Neural progenitor cell (in vitro differentiated cells): ENCODE measurements around the gene COPRS. TPM values are rescaled to one million over a fixed set of nuclear protein-coding genes. Genes with fewer than 3 reads are reported as not detected.

Source experiments
- DNase-seq: peaks from one replicate; pipeline ENCODE4 v3.0.0-alpha.2; 2016; ENCODE audit warnings: low spot score
- H2AFZ ChIP-seq: fragments of 200-600 bp; sonication (generic); replicated peaks from 2 replicates; pipeline ENCODE4 v1.6.1; 2016; ENCODE audit warnings: antibody characterized with exemption
- H3F3A ChIP-seq: fragments of 200-600 bp; sonication (generic); 2 replicates; pipeline ENCODE4 v1.6.1; 2016; ENCODE audit warnings: antibody characterized with exemption, low read depth
- H3K27ac ChIP-seq: fragments of 200-600 bp; sonication (generic); 2 replicates; pipeline ENCODE4 v1.5.1; 2016; ENCODE audit warnings: mild to moderate bottlenecking
- H3K27me3 ChIP-seq: fragments of 200-600 bp; sonication (generic); 2 replicates; pipeline ENCODE4 v1.6.1; 2016; ENCODE audit warnings: mild to moderate bottlenecking, moderate library complexity
- H3K36me3 ChIP-seq: fragments of 200-600 bp; sonication (generic); 2 replicates; pipeline ENCODE4 v1.5.1; 2016
- H3K4me1 ChIP-seq: fragments of 200-600 bp; sonication (generic); 2 replicates; pipeline ENCODE4 v1.6.1; 2016; ENCODE audit warnings: mixed run types
- H3K4me2 ChIP-seq: fragments of 200-600 bp; sonication (generic); 2 replicates; pipeline ENCODE4 v1.6.1; 2016
- H3K4me3 ChIP-seq: fragments of 200-600 bp; sonication (generic); 2 replicates; pipeline ENCODE4 v1.5.1; 2016
- H3K79me2 ChIP-seq: fragments of 200-600 bp; sonication (generic); 2 replicates; pipeline ENCODE4 v1.6.1; 2016; ENCODE audit warnings: low read depth
- H3K9ac ChIP-seq: fragments of 200-600 bp; sonication (generic); 2 replicates; pipeline ENCODE4 v1.6.1; 2016
- H3K9me3 ChIP-seq: fragments of 200-600 bp; sonication (generic); 2 replicates; pipeline ENCODE4 v1.5.1; 2016; ENCODE audit warnings: low read depth
- H4K20me1 ChIP-seq: fragments of 200-600 bp; sonication (generic); 2 replicates; pipeline ENCODE4 v1.6.1; 2016; ENCODE audit warnings: low read depth
- H3K27ac Mint-ChIP-seq: 3 replicates; pipeline ENCODE4 v1.8.0; 2021; ENCODE audit warnings: mixed read lengths
- H3K27me3 Mint-ChIP-seq: 2 replicates; pipeline ENCODE4 v1.8.0; 2022; ENCODE audit warnings: low read depth, mild to moderate bottlenecking, inconsistent platforms, moderate library complexity, mixed read lengths; ENCODE audit not compliant: insufficient read depth
- H3K36me3 Mint-ChIP-seq: 3 replicates; pipeline ENCODE4 v1.8.0; 2021; ENCODE audit warnings: mixed read lengths
- H3K4me1 Mint-ChIP-seq: 3 replicates; pipeline ENCODE4 v1.8.0; 2021; ENCODE audit warnings: mixed read lengths
- H3K4me3 Mint-ChIP-seq: 3 replicates; pipeline ENCODE4 v1.8.0; 2021; ENCODE audit warnings: mild to moderate bottlenecking, moderate library complexity, mixed read lengths
- H3K9me3 Mint-ChIP-seq: 3 replicates; pipeline ENCODE4 v1.8.0; 2020; ENCODE audit warnings: mixed read lengths
- EZH2 ChIP-seq: fragments of 200-600 bp; sonication (generic); IDR thresholded peaks from 2 replicates; pipeline ENCODE4 v1.6.1; 2017; ENCODE audit warnings: antibody characterized with exemption, mild to moderate bottlenecking, moderate library complexity
- EZH2phosphoT487 ChIP-seq: fragments of 200-600 bp; sonication (generic); IDR thresholded peaks from 2 replicates; pipeline ENCODE4 v1.6.1; 2017; ENCODE audit warnings: antibody characterized with exemption
- total RNA-seq: library from RNA; depleted of rRNA; stranded (reverse); fragments of >200 nt; gene quantifications from 2 replicates; pipeline ENCODE4 v1.2.3, GENCODE V29; 2015; ENCODE audit warnings: low replicate concordance
- TF ChIP-seq, protein P1 (sequence below): fragments of 200-600 bp; sonication (generic); IDR thresholded peaks from 2 replicates; pipeline ENCODE4 v1.5.1; 2017; ENCODE audit warnings: antibody characterized with exemption, mild to moderate bottlenecking

COPRS gene
- total RNA-seq, 1 donor from 2014 or later = 37.9 TPM

- Mint-ChIP-seq H3K27me3 (no peaks in the 10 kb centered on the region), H3K4me3 (peak overlapping the region; percentile 85), H3K27ac (peak overlapping the region; percentile 0), H3K4me1 (peaks cover 23% of the 10 kb centered on the region), H3K36me3 (peaks cover 8% of the 10 kb centered on the region), H3K9me3 (no peaks in the 10 kb centered on the region)
- no peak overlapping the region for H2AFZ ChIP-seq
- H3K9me3 ChIP-seq = no peaks in the 10 kb centered on the region
- no peak overlapping the region for H3K27ac ChIP-seq
- H3K9ac ChIP-seq = no peak overlapping the region
- peaks cover 6% of the 10 kb centered on the region for H3K79me2 ChIP-seq
- no peaks in the 10 kb centered on the region for H3K4me1 ChIP-seq
- peak overlapping the region; percentile 79 for H3K4me2 ChIP-seq
- H3K4me3 ChIP-seq = peak overlapping the region; percentile 69
- H3K36me3 ChIP-seq = no peaks in the 10 kb centered on the region
- peaks cover 6% of the 10 kb centered on the region for H3K27me3 ChIP-seq
- H3F3A ChIP-seq = peaks cover 25% of the 10 kb centered on the region
- no peak for TF ChIP-seq EZH2
- no peak for TF ChIP-seq EZH2phosphoT487
- TF ChIP-seq, protein P1, sequence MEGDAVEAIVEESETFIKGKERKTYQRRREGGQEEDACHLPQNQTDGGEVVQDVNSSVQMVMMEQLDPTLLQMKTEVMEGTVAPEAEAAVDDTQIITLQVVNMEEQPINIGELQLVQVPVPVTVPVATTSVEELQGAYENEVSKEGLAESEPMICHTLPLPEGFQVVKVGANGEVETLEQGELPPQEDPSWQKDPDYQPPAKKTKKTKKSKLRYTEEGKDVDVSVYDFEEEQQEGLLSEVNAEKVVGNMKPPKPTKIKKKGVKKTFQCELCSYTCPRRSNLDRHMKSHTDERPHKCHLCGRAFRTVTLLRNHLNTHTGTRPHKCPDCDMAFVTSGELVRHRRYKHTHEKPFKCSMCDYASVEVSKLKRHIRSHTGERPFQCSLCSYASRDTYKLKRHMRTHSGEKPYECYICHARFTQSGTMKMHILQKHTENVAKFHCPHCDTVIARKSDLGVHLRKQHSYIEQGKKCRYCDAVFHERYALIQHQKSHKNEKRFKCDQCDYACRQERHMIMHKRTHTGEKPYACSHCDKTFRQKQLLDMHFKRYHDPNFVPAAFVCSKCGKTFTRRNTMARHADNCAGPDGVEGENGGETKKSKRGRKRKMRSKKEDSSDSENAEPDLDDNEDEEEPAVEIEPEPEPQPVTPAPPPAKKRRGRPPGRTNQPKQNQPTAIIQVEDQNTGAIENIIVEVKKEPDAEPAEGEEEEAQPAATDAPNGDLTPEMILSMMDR = no peak
- peaks cover 23% of the 10 kb centered on the region for H4K20me1 ChIP-seq
- no peak for DNase-seq
Observed at GRCh38 chr17:31857920-31858641, 963 bp downstream of the COPRS start.

DNA sequence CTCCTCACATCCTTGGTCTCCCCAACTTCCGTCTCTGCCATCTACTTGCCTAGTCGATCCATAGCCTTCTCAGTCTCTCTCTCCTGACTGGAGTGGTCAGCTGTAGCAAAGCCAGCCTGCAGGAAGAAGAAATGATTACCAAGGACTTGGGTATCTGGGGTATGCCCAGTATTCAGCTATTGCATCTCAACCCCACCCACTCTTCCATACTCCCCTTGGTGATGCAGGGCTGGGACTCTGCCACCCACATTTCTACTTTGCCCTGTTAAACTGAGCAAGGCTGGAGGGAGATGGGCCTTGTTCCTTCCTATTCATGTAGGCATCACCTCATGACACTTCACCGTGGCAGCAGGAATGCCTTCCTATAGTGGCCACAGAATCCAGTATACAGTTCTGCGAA, 2.3 kb downstream of the COPRS start:
- Mint-ChIP-seq H3K27me3 (no peaks in the 10 kb centered on the region), H3K36me3 (peaks cover 13% of the 10 kb centered on the region), H3K27ac (no peak overlapping the region), H3K4me1 (peaks cover 23% of the 10 kb centered on the region), H3K9me3 (no peaks in the 10 kb centered on the region), H3K4me3 (no peak overlapping the region)
- no peaks in the 10 kb centered on the region for H3K36me3 ChIP-seq
- H3K4me2 ChIP-seq = no peak overlapping the region
- H2AFZ ChIP-seq = no peak overlapping the region
- H3K9ac ChIP-seq = no peak overlapping the region
- no peak overlapping the region for H3K4me3 ChIP-seq
- peaks cover 25% of the 10 kb centered on the region for H3F3A ChIP-seq
- no peaks in the 10 kb centered on the region for H3K4me1 ChIP-seq
- H3K9me3 ChIP-seq = no peaks in the 10 kb centered on the region
- TF ChIP-seq EZH2phosphoT487 (no peak), EZH2 (no peak)
- TF ChIP-seq, protein P1 = no peak
- no peak overlapping the region for H3K27ac ChIP-seq
- H3K79me2 ChIP-seq = peaks cover 6% of the 10 kb centered on the region
- DNase-seq = no peak
- H3K27me3 ChIP-seq = peaks cover 6% of the 10 kb centered on the region
- peaks cover 23% of the 10 kb centered on the region for H4K20me1 ChIP-seq

GRCh38 chr17:31854672-31855071, 4.4 kb downstream of the COPRS start:
- no peaks in the 10 kb centered on the region for H3K36me3 ChIP-seq
- peaks cover 19% of the 10 kb centered on the region for H4K20me1 ChIP-seq
- H3K27me3 ChIP-seq = peaks cover 6% of the 10 kb centered on the region
- H3K27ac ChIP-seq = no peak overlapping the region
- no peaks in the 10 kb centered on the region for H3K9me3 ChIP-seq
- DNase-seq = no peak
- H3F3A ChIP-seq = peaks cover 4% of the 10 kb centered on the region
- H3K36me3 Mint-ChIP-seq = peaks cover 16% of the 10 kb centered on the region
- no peak overlapping the region for H3K27ac Mint-ChIP-seq
- H3K27me3 Mint-ChIP-seq = no peaks in the 10 kb centered on the region
- TF ChIP-seq, protein P1 = no peak
- no peak for TF ChIP-seq EZH2phosphoT487
- no peak for TF ChIP-seq EZH2
- H3K9me3 Mint-ChIP-seq = no peaks in the 10 kb centered on the region
- H3K4me1 Mint-ChIP-seq = peaks cover 20% of the 10 kb centered on the region
- H3K4me3 Mint-ChIP-seq = no peak overlapping the region
- H3K4me2 ChIP-seq = no peak overlapping the region
- H3K4me3 ChIP-seq = no peak overlapping the region
- H2AFZ ChIP-seq = no peak overlapping the region
- H3K79me2 ChIP-seq = peaks cover 6% of the 10 kb centered on the region
- no peaks in the 10 kb centered on the region for H3K4me1 ChIP-seq
- no peak overlapping the region for H3K9ac ChIP-seq
